HG03442 (cell line): Measurements from ENCODE around the gene TMEFF1.
"Not testable (repeated sequence)": the region's sequence is repeated elsewhere in the genome, so short reads cannot be mapped to it uniquely, and the experiment has no call there.

Experiments
- ATAC-seq: cut with Tn5 transposase; IDR thresholded peaks from one replicate; pipeline ENCODE4 v1.9.1; 2021; ENCODE audit warnings: mild to moderate bottlenecking, moderate library complexity; ENCODE audit not compliant: unreplicated experiment

The TMEFF1 gene, protein sequence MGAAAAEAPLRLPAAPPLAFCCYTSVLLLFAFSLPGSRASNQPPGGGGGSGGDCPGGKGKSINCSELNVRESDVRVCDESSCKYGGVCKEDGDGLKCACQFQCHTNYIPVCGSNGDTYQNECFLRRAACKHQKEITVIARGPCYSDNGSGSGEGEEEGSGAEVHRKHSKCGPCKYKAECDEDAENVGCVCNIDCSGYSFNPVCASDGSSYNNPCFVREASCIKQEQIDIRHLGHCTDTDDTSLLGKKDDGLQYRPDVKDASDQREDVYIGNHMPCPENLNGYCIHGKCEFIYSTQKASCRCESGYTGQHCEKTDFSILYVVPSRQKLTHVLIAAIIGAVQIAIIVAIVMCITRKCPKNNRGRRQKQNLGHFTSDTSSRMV

DNA sequence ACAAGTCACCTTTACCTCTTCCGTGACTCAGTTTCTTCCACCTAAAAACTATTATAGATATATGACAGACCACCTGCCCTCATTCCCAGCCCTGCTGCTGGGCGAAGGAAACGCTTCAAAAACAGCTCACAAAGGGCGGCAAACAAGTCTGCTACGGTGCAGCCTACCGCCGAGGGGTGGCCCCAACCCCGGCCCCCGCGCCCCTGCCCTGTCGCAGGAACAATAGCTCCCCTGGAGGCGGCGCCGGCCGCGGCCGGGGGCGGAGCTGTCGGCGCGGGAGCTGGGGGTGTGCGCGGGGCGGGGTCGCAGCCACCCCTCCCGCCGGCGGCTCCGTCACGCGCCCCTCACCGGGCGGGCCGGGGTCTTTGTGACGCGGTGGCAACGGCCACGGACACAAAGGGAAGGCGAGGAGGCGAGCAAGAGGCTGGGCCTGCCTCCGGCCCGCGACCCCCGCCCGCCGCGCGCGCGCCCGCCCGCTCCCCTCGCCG is at the start of gene TMEFF1:
Gene TMEFF1, plus strand, starts transcription at position 362 of the 488 bp plus-strand sequence. CDS start 396 bp downstream, outside the sequence.
- peak; percentile 56 for ATAC-seq

DNA sequence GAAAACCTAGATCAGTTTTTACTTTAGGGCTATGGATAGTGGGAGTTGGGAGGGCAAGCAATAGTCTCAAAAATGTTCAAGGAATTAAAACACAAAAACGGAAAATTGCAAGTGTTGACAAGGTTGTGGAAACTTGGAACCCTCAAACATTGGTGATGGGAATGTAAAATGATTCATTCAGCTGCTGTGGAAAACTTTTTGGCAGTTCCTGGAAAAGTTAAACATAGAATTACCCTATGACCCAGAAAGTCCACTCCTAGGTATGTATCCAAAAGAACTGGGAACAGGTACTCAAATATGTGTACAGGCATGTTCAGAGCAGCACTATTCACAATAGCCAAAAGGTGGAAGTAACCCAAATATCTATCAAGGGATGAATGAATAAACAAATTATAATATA is 47.2 kb upstream of the TMEFF1 start:
- no peak for ATAC-seq

DNA sequence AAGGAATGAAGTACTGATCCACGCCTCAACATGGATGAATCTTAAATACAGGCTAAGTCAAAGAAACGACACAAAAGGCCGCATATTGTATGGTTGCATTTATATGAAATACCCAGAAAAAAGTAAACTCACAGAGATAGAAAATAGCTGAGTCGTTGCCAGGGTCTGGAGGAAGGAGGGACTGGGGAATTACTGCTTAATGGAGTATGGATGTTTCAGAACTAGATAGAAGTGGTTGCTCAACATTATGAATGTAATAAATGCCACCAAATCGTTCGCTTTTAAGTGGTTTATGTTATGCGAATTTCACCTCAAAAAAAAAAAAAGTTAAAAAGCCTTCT is 46.8 kb upstream of the TMEFF1 start:
- ATAC-seq = no peak

DNA sequence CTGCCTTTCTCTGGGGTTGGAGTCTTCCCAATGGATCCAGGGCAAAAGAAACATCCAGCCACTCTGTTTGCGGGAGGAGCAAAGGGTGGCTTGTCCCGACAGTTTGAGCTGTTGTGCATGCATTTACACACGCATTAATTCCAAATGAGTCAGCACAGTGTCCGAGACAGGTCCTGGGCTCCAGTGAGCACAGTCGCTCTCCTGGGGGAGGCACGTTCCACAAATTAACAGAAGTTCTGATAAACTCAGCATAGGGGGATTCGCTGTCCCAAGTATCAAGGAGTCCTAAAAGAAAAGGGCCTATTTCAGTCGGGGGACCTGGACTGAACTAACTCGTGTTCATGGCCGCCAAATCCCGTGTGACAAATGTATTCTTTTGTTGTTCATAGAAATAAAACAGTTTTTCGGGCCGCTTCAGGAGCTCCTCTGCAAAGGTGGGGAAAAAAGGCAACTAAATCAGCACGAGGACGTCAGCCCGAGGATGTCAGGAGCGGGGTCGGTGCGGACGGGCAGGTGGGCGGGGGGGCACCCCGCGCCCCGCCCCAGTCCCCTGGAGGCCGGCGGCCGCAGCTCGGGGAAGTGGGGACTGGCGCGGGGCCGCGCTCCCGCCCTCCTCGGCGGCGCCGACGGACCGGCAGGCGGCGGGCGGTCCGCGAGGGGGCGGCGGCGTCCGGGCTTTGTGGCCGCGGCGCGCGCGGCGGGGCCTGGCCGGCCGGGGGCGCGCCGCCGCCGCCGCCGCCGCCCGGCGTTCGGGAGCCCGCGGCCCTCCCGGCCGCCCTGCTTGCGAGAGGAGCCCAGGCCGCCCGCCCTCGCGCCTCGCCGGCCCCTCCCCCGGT is 46.2 kb upstream of the TMEFF1 start, which contains the start of gene MSANTD3:
Gene MSANTD3, plus strand, starts transcription at position 614 of the 836 bp plus-strand sequence. CDS start 14,796 bp downstream, outside the sequence.
- peak; percentile 59 for ATAC-seq

DNA sequence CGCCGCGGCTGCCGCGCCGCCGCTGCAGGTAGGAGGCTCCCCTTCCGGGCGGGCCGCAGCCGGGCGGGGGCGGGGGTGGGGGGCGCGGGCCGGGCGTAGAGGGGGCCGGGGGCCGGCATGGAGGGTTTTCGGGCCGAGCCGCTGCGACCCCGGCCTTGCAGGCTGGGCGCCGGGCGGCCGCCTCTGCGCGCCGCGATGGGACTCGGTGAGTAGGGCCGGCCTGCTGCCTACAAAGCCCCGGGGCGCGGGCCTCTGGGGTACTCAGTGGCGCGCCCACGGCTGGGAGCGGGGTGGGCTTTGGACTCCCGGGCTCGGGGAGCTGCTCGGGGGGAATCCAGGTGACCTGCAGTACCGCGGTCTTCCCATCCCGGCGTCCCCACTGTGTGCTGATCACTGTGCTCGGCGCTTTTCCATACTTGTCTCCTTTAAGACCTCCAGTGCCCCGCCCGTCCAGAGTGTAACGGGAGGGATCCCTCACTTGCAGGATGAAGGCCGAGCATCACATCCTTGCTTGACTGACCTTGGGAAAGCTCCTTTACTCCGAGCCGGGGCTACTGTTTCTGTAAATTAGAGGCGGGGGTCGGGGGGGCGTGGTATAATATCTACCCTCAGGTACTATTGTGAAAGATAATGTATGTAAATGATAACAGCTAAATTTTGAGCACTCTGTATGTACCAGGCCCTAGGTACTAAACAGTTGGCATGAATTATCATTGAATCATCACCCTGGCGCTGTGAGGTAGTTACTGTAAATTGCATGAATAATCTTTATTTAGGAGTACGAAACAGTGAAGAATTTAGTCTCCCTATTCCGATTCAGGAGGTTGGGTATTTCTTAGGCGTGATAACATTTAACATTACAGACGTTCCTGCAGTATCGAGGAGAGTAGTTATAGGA is 45.3 kb upstream of the TMEFF1 start:
- ATAC-seq = peak; percentile 52

DNA sequence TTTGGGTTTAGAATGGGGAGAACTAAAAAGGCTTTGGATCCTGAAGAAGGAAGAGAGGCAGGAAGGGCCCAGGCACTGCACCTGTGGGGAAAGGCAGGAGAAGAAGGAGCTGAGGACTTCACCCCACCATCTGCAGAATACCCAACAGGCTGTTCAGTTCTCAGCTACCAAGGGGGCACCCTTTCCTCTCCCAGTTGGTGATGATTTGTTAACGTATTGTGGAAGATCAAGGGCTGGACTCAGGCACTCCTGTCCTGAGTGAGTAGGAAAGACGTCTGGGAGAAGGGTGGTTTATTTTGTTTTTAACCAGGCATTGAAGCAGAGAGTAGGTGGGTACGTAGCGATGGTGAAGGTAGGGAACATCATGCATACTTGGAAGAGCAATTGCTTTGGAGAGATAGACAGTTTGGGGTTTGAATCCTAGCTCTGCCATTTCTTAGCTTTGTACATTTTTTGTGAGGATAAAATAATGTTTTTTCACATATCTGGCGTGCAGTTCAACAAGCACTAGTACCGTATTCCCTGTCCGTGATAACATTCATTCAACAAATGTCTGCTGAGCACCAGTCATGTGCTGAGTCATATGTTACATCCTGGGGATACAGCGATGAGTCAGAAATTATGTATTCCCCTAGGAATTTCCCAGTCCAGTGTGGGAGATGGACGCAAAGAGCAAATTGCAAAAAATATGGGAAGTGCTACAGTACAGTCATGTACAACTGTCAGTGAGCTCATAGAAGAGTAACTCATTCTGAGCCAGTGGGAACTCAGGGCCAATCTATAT is 43.9 kb upstream of the TMEFF1 start:
- no peak for ATAC-seq

DNA sequence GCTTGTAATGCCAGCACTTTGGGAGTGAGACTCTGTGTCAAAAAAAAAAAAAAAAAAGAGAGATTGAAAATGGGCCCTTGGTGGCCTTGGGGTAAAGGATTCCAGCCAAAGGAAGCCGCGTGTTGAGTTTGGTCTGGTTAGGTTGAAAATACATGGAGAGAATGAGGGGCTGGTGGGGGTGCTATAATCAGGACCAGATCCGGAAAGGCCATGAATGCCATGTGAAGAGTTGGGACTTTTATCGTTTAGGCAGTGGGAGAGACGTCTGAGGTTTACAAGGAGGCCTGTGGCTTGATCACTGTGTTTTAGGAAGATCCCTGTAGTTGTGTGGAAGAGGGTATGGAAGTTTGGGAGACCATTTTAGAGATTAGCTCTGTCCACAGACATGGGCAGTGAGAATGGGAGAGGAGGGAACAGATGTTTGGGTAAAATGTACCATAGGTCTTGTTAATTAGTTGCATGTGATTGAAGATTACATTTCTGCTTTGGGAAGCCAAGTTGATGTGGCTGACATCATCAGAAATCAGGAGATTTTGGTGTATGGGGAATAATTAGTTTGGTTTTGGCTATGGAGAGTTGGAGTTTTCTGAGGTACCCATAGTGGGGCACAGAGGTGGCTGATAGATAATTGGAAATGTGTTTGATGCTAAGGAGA is 42.5 kb upstream of the TMEFF1 start:
- no peak for ATAC-seq

DNA sequence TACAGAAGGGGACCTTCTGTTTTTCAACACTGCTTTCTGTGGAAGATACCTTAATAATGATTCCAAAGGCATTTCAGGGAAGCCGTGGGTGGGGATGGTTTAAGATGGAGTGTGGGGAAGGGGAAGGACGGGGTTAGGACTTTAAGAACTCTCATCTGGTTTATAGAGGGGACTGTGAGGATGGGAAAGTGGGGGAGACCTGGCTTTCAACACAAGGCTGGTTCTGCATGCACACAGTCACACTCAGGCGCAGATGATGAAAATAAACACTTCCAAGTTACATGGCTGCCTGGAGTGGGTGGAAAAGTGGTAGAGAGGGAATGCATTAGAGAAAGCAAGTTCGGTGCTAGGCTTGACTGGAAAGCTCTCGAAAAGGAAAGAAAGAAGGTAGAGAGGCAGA is 41.1 kb upstream of the TMEFF1 start:
- no peak for ATAC-seq

DNA sequence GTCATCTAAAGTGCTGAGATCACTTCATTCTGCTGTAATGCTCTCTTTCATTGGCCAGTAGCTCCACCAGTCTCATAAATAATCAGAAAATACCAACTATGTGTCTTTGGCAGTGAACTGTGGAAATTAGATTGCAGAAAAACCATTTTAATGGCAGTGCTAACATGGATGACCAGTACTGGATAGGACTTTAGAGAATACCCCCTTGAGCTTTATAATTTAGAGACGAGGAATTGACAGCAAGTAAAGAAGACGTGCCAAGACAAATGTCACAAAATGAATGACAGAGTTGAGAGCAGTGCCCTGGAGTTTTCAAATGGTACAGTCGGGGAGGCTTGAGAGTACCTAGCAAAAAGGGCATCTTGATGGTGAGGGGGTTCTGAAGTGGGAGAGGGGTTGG is 40.2 kb upstream of the TMEFF1 start:
- ATAC-seq = no peak

DNA sequence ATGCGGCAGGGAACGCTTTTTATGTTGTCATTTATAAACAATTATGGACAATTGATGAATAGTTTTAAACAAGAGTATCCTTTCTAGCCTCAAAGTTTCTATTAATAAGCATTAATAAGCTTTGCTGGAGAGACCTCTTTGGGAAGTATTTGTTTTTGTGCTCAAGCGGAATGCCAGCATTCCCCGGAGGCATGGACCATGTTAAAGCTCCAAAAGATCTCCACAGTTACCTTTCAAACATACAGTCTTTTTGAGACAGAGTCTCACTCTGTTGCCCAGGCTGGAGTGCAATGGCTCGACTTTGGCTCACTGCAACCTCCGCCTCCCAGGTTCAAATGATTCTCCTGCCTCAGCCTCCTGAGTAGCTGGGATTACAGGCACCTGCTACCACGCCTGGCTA is 36.4 kb upstream of the TMEFF1 start:
- no peak for ATAC-seq

DNA sequence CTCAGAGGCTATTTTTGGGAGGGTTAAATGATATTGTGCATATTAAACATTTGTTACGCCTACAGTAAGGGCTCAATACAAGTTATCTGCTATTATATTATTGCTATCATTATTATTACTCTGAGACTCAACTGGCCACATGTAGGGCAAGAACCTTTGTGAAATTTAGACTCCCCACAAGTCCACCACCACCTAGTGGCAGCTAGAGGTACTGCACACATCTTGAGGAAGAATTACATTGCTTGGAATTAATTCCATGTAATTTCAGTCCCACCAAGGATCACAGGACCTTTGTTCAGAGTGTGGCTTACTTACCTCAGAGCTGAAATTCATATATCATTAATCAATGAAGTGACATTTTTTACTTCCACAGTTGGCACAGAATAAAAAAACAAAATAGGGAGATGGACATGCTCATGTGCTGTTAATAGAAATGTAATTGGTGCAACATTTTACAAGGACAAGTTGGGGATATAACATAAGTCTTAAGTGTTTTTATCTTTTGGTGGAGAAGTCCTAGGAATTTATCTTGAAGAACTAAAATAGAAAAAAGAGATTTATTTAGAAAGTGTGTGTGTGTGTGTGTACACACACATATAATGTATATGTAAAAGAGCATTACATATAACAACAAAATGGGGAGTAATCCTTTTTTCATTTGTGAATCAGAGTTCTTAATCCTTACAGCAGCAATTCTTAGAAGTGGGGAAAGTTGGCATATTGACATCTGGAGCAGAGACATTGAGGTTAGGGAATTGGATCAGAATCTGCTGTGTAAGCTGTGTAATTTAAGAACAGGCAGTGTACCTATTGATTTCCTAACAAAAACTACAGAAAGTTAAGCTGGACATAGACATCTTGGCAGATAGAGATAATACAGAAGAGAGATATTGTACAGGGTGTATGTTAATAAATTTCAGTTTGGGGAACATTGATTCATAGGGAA is 34.8 kb upstream of the TMEFF1 start:
- ATAC-seq = peak; percentile 77

DNA sequence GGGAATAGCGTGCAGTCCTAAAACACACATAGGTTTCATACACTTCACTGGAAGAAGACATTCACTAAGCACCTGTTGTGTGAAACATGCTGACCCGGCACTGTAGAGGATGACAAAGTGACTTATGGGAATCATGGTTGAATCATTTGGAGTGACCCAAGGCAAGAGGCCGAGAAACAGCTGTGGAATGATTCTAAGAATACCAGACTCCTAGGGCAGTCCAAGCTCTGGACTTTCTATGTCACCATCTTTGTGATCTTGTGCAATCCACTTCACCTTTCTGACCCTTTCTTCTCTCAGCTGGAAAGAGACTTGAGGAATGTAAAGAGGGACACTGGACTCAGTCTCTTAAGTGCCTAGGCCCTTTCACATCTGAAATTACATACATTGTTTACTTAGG is 32.9 kb upstream of the TMEFF1 start:
- ATAC-seq = no peak

DNA sequence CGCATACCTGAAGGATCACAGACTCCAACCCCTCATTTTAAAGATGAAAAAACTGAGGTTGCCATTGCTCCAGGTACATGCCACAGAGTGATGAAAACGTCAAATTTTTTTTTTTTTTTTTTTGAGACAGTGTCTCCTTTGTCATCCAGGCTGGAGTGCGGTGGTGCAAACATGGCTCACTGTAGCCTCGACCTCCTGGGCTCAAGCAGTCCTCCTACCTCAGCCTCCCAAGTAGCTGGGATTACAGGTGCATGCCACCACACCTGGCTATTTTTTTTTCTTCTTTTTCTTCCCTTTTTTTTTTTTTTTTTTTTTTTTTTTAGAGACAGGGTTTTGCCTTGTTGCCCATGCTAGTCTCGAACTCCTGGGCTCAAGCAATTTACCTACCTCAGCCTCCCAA is 32.5 kb upstream of the TMEFF1 start:
- not testable (repeated sequence) for ATAC-seq

DNA sequence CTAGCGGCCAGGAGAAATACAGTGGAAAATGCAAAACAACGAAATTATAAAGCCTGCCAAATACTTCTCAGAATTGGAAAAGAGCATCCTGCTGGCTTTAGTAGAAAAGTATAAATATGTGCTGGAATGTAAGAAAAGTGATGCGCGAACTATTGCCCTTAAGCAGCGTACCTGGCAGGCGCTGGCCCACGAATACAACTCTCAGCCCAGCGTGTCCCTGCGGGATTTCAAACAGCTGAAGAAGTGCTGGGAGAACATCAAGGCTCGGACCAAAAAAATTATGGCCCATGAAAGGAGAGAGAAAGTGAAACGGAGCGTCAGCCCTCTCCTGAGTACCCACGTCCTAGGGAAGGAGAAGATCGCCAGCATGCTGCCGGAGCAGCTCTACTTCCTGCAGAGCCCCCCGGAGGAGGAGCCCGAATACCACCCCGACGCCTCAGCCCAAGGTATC is 31.0 kb upstream of the TMEFF1 start:
- ATAC-seq = no peak

DNA sequence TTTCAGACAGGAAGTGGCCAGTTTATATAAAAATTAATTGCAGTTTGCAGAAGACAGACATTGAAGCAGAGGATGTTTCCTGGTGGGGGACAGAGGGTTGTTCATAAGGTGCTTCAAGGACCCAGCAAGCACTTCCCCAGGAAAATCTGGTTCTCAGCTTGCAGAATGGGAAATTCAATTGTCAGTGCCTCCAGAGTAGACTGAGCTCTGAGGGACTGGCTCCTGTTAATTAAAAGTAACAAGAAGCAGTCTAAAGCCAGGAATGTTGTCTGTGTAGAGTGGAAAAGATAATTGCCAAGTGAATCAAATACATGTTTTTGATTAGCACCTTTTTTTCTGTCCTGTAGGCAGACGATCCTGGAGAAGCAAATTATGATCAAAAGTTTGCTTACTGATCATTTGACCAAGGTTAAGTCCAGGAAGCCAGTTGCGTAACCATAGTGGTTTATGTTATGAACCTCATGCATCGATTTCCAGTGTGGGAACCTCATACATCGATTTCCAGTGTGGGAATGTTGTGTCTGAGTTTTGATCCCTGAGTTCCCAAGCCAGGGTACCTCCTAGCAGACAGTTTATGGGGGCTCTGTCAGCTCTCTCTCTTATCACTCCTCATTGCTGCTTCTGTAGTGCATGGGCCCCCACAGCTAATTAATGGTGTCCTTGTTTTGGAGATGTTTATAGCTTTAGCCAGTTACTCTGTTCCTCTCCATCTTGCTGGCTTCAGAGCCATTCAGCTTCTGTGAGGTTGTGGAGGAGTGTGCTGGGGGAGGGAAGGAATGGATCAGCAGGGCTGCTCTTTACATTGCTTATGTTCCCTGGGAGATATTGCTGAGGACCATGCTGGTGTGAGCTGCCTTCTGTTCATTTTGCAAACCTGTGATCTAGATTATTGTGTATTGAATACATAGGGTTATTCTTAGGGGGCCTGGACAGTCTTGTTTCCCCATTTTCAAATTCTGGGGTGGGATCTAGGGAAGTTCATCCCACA is 28.9 kb upstream of the TMEFF1 start:
- ATAC-seq = no peak

DNA sequence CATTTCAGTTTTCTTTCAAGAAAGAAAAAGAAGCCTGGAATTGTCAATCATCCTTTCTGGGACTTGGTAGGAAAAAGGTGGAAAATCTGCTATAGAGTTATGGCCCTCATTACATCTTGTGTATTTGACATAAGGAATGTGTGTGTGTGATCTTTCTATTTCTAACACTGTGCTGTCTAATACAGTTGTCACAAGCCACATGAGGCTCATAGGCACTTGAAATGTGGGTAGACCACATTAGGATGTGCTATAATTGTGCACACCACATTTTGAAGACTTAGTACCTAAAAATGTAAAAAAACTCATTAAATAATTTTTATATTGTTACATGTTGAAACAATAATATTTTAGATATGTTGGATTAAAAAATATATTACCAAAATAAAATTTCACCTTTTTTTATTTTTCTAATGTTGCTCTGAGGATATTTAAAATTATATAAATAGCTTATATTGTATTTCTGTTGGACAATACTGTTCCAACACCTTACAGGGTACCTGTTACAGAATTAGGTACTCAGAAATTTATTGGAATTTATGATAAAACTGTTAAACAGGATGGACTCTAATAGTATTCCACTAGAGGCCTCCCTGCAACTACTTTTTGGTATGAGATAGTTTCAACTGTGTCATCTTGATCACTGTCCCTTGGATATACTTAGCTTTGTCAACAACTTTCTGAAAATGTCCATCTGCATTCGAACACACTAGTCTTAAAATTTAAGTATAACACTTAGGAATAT is 27.6 kb upstream of the TMEFF1 start:
- no peak for ATAC-seq
